Cardiac muscle cell (in vitro differentiated cells and primary cell): ENCODE measurements around the gene SLC6A17. TPM values are rescaled to one million over a fixed set of nuclear protein-coding genes. Genes with fewer than 3 reads are reported as not detected.

Experiments
- DNase-seq, 2 donors: peaks; one replicate each; pipeline versions ENCODE4 v3.0.0 to v3.0.0-alpha.2; 2010 to 2017; ENCODE audit warnings: low read depth in 1 of 2, low spot score in 1 of 2
- H3K27ac ChIP-seq: fragments of 200-600 bp; sonication (generic); 2 replicates; pipeline ENCODE4 v1.5.1; 2016
- H3K27me3 ChIP-seq: fragments of 200-600 bp; sonication (generic); 2 replicates; pipeline ENCODE4 v1.6.0; 2016; ENCODE audit warnings: control low read depth
- H3K36me3 ChIP-seq: fragments of 200-600 bp; sonication (generic); 2 replicates; pipeline ENCODE4 v1.5.1; 2016; ENCODE audit warnings: control low read depth
- H3K4me1 ChIP-seq: fragments of 200-600 bp; sonication (generic); 2 replicates; pipeline ENCODE4 v1.8.1; 2017; ENCODE audit warnings: low read depth, mild to moderate bottlenecking, mixed run types
- H3K4me3 ChIP-seq: fragments of 200-600 bp; sonication (generic); 2 replicates; pipeline ENCODE4 v1.5.1; 2016; ENCODE audit warnings: mild to moderate bottlenecking
- H3K9me3 ChIP-seq: fragments of 200-600 bp; sonication (generic); 2 replicates; pipeline ENCODE4 v1.5.1; 2017; ENCODE audit warnings: low read depth, mild to moderate bottlenecking, control low read depth
- CTCF ChIP-seq: IDR thresholded peaks from 2 replicates; pipeline ENCODE4 v1.5.1; 2012; ENCODE audit warnings: low read depth, mild to moderate bottlenecking, low read length
- polyA plus RNA-seq: library from polyadenylated mRNA; unstranded; fragments of >200 nt; fragmentation: Nextera tagmentation; extraction: Ambion mirVana; gene quantifications from 2 replicates; pipeline ENCODE4 v1.2.1, GENCODE V29; 2016
- total RNA-seq: library from RNA; depleted of rRNA; stranded (reverse); fragments of >200 nt; gene quantifications from 2 replicates; pipeline ENCODE4 v1.2.3, GENCODE V29; 2016

The SLC6A17 gene
- total and polyA plus RNA-seq, 2 experiments from 2014 or later = 0.06 TPM; not detected in 1

- peaks cover 11% of the 10 kb centered on the region for H3K27me3 ChIP-seq
- H3K4me3 ChIP-seq = no peak overlapping the region
- DNase-seq = no peak
These were observed 15.0 kb upstream of the SLC6A17 start for GRCh38 chr1:110135246-110135645.

GRCh38 chr1:110135666-110136065 lies 14.6 kb upstream of the SLC6A17 start:
- H3K4me1 ChIP-seq = peaks cover 23% of the 10 kb centered on the region
- no peak overlapping the region for H3K4me3 ChIP-seq
- TF ChIP-seq CTCF = no peak
- H3K36me3 ChIP-seq = no peaks in the 10 kb centered on the region
- H3K27ac ChIP-seq = no peak overlapping the region
- H3K9me3 ChIP-seq = no peaks in the 10 kb centered on the region
- no peak for DNase-seq
- peaks cover 8% of the 10 kb centered on the region for H3K27me3 ChIP-seq

More at GRCh38 chr1:110135246-110135645, 15.0 kb upstream of the SLC6A17 start:
- Histone ChIP-seq H3K27ac (no peak overlapping the region), H3K4me1 (peaks cover 23% of the 10 kb centered on the region), H3K36me3 (no peaks in the 10 kb centered on the region), H3K9me3 (no peaks in the 10 kb centered on the region)
- no peak for TF ChIP-seq CTCF

- no peaks in the 10 kb centered on the region for H3K36me3 ChIP-seq
- no peak for TF ChIP-seq CTCF
- H3K9me3 ChIP-seq = no peaks in the 10 kb centered on the region
- peak overlapping the region; percentile 64 for H3K27ac ChIP-seq
- H3K4me3 ChIP-seq = no peak overlapping the region
- H3K4me1 ChIP-seq = peaks cover 23% of the 10 kb centered on the region
- DNase-seq = peak in 1 of 2 donors; percentile 95
- peaks cover 13% of the 10 kb centered on the region for H3K27me3 ChIP-seq
These were observed 13.4 kb upstream of the SLC6A17 start for GRCh38 chr1:110136911-110137310.

DNA sequence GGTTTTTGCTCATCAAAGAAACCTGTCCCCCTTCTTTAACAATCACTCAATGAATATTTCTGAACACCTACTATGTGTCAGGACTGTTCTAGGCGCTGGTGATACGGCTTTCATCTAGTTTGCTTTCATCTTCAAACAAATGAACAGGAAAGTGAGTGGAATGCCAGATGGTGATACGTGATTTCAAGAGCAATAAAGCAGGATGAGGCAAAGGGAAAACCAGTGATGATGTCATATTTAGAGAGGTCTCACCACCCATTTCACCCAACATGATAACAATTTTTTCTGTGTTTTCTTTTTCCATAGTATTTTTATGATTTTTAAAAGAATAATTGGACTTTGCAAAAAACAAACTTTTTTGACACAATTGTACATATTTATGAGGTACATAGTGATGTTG lies 11.3 kb upstream of the SLC6A17 start:
- H3K27me3 ChIP-seq = peaks cover 34% of the 10 kb centered on the region
- no peak overlapping the region for H3K27ac ChIP-seq
- peaks cover 23% of the 10 kb centered on the region for H3K4me1 ChIP-seq
- H3K9me3 ChIP-seq = no peaks in the 10 kb centered on the region
- DNase-seq = no peak
- no peak for TF ChIP-seq CTCF
- no peaks in the 10 kb centered on the region for H3K36me3 ChIP-seq
- H3K4me3 ChIP-seq = no peak overlapping the region

GRCh38 chr1:110144366-110144765 lies 5.9 kb upstream of the SLC6A17 start:
- Histone ChIP-seq H3K27ac (no peak overlapping the region), H3K27me3 (peaks cover 88% of the 10 kb centered on the region), H3K36me3 (no peaks in the 10 kb centered on the region), H3K4me3 (no peak overlapping the region), H3K4me1 (no peaks in the 10 kb centered on the region), H3K9me3 (no peaks in the 10 kb centered on the region)
- no peak for TF ChIP-seq CTCF
- no peak for DNase-seq

DNA sequence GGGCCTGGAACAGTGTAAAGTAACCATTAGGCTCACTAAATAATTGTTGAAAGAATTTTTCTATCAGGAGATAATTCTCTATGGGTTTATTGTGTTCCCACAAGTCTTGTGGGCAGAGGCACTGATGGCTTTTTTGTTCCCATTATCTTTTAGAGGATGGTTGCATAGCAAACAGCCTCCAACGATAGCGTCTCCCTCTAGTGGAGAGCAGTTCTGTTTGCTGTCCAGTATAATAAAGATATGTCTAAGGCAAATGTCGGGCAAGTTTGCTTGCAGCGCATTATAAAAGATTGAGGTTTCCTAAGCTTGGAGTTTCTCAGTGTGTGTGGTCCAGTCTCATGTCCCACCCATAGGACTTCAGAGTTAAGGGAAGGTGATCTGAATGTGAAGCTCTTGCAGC lies 1.3 kb upstream of the SLC6A17 start:
- Histone ChIP-seq H3K4me1 (peaks cover 6% of the 10 kb centered on the region), H3K36me3 (no peaks in the 10 kb centered on the region), H3K27ac (no peak overlapping the region), H3K27me3 (peaks cover 100% of the 10 kb centered on the region), H3K4me3 (no peak overlapping the region), H3K9me3 (no peaks in the 10 kb centered on the region)
- no peak for DNase-seq
- peak; percentile 33 for TF ChIP-seq CTCF
